ENCODE measurements around the gene BTBD18. TPM values are rescaled to one million over a fixed set of nuclear protein-coding genes. Genes with fewer than 3 reads are reported as not detected.

The BTBD18 gene
- total and polyA plus RNA-seq, 4 donors: 0.13 TPM; not detected in 3

- Histone ChIP-seq H3K36me3 (ENCODE audit: control insufficient read depth in 4 of 4, insufficient read depth in 3 of 4, low read depth in 1 of 4, low read length in 3 of 4) (peaks cover 9 to 36% (median 18%) of the 10 kb centered on the region in 4 donors), H3K4me3 (ENCODE audit: low read depth in 1 of 3, low read length in 3 of 3) (no peak overlapping the region), H3K27me3 (ENCODE audit: control insufficient read depth in 4 of 4, insufficient read depth in 4 of 4, low read length in 3 of 4) (no peaks in the 10 kb centered on the region), H3K9ac (ENCODE audit: low read depth in 1 of 2, low read length in 2 of 2) (no peak overlapping the region), H3K27ac (ENCODE audit: low read depth in 1 of 2, low read length in 2 of 2) (no peak overlapping the region), H3K4me1 (ENCODE audit: control insufficient read depth in 4 of 4, insufficient read depth in 4 of 4, low read length in 3 of 4) (no peaks in the 10 kb centered on the region), H3K9me3 (ENCODE audit: control insufficient read depth in 4 of 4, low read length in 3 of 4) (no peaks in the 10 kb centered on the region)
- TF ChIP-seq SP1 (IDR thresholded peaks at IDR 0.05) (no peak), CTCF (IDR thresholded peaks at IDR 0.05; ENCODE audit: low read depth, low read length, missing input control) (no peak), FOXA1 (IDR thresholded peaks at IDR 0.05) (no peak), NR2F2 (IDR thresholded peaks at IDR 0.05) (no peak), TAF1 (conservative IDR thresholded peaks at IDR 0.05) (no peak), RAD21 (IDR thresholded peaks at IDR 0.05) (no peak), EGR1 (IDR thresholded peaks at IDR 0.05; ENCODE audit: low read depth in 2 of 2) (no peak)
- WGBS: 88% methylated on average over 6 of the region's 6 CpGs
- no peak for DNase-seq (ENCODE audit: low spot score)
These were observed 46.7 kb downstream of the BTBD18 start for GRCh38 chr11:57704932-57705331.

GRCh38 chr11:57703341-57703740 is 48.3 kb downstream of the BTBD18 start:
- Histone ChIP-seq H3K27ac (ENCODE audit: low read depth in 1 of 2, low read length in 2 of 2) (no peak overlapping the region), H3K9ac (ENCODE audit: low read depth in 1 of 2, low read length in 2 of 2) (no peak overlapping the region), H3K9me3 (ENCODE audit: control insufficient read depth in 4 of 4, low read length in 3 of 4) (no peaks in the 10 kb centered on the region), H3K4me3 (ENCODE audit: low read depth in 1 of 3, low read length in 3 of 3) (no peak overlapping the region), H3K4me1 (ENCODE audit: control insufficient read depth in 4 of 4, insufficient read depth in 4 of 4, low read length in 3 of 4) (no peaks in the 10 kb centered on the region), H3K36me3 (ENCODE audit: control insufficient read depth in 4 of 4, insufficient read depth in 3 of 4, low read depth in 1 of 4, low read length in 3 of 4) (peaks cover 19 to 52% (median 33%) of the 10 kb centered on the region in 4 donors), H3K27me3 (ENCODE audit: control insufficient read depth in 4 of 4, insufficient read depth in 4 of 4, low read length in 3 of 4) (no peaks in the 10 kb centered on the region)
- TF ChIP-seq ZBTB33 (IDR thresholded peaks at IDR 0.05): no peak
- no peak for TF ChIP-seq NR2F2 (IDR thresholded peaks at IDR 0.05)
- DNase-seq (ENCODE audit: low spot score): no peak
- 94% methylated on average over 4 of the region's 4 CpGs for WGBS

- no peaks in the 10 kb centered on the region for H3K27me3 ChIP-seq (ENCODE audit: control insufficient read depth in 4 of 4, insufficient read depth in 4 of 4, low read length in 3 of 4)
- no peak for DNase-seq (ENCODE audit: low spot score)
- no peaks in the 10 kb centered on the region for H3K9me3 ChIP-seq (ENCODE audit: control insufficient read depth in 4 of 4, low read length in 3 of 4)
- 82% methylated on average over 3 of the region's 3 CpGs for WGBS
- no peak overlapping the region for H3K27ac ChIP-seq (ENCODE audit: low read depth in 1 of 2, low read length in 2 of 2)
- TF ChIP-seq GABPA (IDR thresholded peaks at IDR 0.05 in 1 of 2, conservative IDR thresholded peaks at IDR 0.05 in 1 of 2) (no peak), SP1 (IDR thresholded peaks at IDR 0.05) (no peak), FOXA2 (IDR thresholded peaks at IDR 0.05) (no peak), MAX (IDR thresholded peaks at IDR 0.05) (no peak), TAF1 (conservative IDR thresholded peaks at IDR 0.05) (no peak)
- no peak overlapping the region for H3K4me3 ChIP-seq (ENCODE audit: low read depth in 1 of 3, low read length in 3 of 3)
- peaks cover 21 to 71% (median 47%) of the 10 kb centered on the region in 4 donors for H3K36me3 ChIP-seq (ENCODE audit: control insufficient read depth in 4 of 4, insufficient read depth in 3 of 4, low read depth in 1 of 4, low read length in 3 of 4)
- no peaks in the 10 kb centered on the region for H3K4me1 ChIP-seq (ENCODE audit: control insufficient read depth in 4 of 4, insufficient read depth in 4 of 4, low read length in 3 of 4)
- H3K9ac ChIP-seq (ENCODE audit: low read depth in 1 of 2, low read length in 2 of 2): no peak overlapping the region
These were observed 51.2 kb downstream of the BTBD18 start for GRCh38 chr11:57700425-57700824.
